Stimulated activated CD8-positive, alpha-beta memory T cell treated with anti-CD3 and anti-CD28 coated beads, Interleukin-12 subunit alpha, Interleukin-12 subunit beta, amount 100 ng/mL, for 1 hour (primary cell): ENCODE results near the gene GIPC2.
"Not testable (repeated sequence)": the region's sequence is repeated elsewhere in the genome, so short reads cannot be mapped to it uniquely, and the experiment has no call there.

Experiments used
- DNase-seq: peaks from one replicate; pipeline ENCODE4 v3.0.0-alpha.2; 2020; ENCODE audit warnings: low read depth

The GIPC2 gene

DNA sequence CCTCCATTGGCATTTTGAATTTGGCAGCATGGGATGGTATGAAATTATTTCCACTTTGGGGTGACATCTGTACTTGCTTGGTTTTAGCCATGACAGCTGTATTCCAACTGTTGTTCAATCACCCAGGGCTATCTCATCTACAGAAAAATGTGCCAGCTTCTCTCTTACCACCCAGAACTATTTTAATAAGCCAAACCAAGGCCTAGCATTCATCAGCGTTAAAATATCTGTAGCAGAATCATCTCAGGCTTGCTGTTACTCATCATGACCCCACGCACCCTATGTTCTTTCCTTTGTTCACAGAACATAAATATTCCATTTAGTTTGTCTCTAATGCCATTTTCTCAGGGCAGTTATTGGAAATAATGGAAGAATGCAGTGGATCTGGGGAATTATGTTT, 49.8 kb downstream of the GIPC2 start:
- no peak for DNase-seq

DNA sequence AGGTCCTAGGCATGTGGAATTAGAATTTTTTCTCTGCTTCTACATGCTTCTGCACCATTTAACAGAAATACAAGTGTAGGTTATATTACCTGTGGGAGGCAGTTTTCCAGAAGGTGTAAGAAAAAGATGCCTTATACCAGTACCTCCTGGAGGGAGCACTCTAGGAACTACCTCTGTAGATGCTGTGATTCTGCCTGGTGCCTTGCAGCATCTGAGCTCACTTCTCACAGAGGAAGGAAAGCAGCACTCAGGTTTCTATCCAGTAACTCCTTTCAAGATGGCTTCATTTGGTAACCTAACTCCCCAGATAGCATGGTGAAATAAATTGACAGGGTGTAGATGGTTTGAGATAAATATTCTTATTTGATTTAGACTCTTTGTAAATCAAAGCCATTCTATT, 50.3 kb downstream of the GIPC2 start:
- DNase-seq, result no peak

DNA sequence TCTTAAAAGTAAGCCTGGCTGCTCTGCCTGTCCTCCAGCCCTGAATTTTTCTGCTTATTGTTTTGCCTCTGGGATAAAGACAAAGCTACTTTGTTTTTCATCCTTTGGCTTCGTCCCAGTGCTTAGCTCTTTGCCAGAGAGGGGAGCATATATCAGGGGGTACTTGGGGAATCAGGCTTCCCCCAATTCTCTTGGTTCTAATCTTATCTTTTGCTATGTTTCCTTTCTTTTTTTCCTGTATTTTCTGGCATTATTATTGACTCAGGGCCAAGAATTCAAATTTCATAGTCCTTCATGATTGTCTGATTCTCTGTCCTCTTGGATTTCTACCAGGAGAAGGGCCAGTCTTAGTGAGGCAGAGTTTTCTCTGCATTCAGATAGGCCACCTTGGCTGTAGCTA, 51.2 kb downstream of the GIPC2 start:
- no peak for DNase-seq

DNA sequence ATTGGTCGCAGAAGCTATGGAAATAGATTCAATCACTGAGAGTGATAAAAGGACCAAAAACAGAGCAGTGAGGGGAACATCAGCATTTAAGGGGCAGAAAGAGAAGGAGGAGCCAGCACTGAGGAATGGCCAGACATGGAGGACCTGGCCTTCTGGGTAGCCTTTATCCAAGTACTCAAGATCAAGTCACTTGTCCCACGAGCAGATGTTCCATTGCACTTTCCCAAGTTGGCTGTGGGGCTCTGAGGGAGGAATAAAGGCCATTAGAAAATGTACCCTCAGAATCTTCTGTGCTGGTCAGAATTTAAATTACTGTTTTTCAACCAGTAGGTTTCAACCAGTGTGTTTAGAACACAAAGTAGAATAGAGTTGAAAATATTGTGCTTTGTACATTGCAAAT, 55.3 kb downstream of the GIPC2 start:
- no peak for DNase-seq

DNA sequence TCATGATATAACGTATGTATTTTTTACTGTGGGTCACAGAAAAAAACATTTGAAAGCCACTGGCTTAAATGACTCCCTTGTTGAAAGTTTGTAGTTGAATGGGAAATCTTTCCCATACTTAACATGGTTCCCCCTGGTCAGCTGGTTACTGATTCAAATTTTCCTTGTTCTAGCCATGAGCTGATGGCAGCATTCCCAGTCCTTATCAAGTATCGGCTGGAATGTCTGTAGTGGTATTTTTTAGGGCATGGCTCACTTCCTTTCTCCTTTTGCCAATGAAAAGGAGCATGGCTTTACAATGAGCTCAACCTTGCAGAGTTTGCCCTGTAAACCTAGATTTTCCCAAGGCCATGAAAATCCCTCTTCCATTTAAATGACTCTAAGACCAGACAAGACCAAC, 55.7 kb downstream of the GIPC2 start:
- DNase-seq, result no peak

DNA sequence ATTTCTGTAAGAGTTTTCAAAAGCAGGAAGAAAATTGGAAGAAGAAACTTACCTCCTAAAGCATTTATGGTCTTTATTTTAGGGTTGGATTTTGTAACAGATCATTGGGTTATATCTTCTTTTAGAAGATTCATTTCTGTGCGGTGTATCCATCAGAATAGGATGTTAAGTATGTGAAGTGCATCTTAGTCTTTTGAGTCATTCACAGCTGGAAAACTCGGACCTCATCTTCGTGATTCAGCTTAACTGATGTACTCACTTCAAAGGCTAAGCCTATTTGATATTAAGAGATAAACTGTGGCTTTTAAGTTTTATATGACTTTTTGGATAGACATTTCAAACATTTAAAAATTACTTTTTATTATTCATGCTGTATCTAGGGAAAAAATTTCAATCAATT, 56.3 kb downstream of the GIPC2 start:
- no peak for DNase-seq

DNA sequence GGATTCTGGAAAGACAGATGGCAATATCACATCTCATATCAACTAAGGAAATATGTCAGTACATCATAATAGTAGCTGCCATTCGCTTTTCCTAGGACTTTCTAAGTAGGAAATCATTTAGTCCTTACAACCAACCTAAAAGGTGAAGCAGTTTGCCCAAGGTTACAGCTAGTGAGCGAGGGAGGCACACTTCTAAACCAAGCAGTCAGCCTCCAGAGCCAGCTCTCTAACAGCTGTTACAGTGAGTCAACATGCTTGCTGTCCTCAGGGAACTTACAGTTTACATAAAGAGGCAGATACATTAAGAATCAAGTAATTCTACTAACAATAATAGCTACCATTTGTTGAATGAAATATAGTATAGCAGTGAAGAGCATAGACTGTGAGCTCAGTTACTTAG, 57.1 kb downstream of the GIPC2 start:
- no peak for DNase-seq

DNA sequence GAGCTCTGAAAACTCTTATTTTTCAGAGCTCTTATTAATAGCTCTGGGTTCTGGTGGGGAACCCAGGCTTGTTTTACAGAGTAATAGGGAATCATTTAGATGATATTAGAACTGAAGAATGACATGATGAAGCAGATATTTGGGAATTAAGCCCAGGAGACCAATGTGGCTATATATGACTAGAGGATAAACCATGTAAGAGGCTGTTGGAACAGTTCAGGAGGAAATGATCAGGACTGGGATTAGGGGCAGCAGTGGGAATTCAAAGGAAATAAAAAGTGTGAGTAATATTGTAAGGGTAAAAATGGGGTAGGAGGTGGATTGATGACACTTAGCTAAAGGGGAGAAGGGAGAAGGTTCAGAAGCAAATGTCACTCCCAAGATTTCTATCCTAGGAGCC, 58.6 kb downstream of the GIPC2 start:
- DNase-seq, result no peak

DNA sequence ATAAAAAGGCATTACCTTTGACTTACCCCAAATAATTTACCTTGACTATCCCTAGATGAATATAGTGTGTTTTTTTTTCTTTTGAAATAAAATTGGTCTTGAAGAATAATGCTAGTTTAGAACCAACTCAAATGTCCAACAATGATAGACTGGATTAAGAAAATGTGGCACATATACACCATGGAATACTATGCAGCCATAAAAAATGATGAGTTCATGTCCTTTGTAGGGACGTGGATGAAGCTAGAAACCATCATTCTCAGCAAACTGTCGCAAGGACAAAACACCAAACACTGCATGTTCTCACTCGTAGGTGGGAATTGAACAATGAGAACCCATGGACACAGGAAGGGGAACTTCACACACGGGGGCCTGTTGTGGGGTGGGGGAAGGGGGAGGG, 63.9 kb downstream of the GIPC2 start:
- not testable (repeated sequence) for DNase-seq

DNA sequence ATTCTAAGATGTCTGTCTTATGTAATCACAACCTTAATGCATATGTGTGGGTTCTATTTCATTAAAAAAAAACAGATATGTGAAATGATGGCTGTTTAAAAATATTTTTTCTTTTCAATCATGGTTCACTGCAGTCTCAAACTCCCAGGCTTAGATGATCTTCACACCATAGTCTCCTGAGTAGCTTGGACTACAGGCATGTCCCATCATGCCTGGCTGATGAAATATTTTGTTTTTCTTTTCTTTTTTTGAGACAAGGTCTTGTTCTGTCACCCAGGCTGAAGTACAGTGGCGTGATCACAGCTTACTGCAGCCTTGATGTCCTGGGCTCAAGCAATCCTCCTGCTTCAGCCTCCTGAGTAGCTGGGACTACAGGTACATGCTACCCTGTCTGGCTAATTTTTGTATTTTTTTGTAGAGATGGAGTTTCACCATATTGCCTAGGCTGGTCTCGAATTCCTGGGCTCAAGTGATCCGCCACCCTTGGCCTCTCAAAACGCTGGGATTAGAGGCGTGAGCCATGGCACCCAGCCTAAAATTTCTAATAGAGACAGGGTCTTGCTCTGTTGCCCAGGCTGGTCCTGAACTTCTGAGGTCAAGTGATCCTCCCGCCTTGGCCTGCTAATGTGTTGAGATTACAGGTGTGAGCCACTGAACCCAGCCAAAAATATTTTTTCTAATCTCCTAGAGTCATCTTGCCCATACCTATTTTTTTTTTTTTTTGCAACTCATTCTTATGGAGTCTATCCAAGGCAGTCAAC, 67.6 kb downstream of the GIPC2 start:
- no peak for DNase-seq

DNA sequence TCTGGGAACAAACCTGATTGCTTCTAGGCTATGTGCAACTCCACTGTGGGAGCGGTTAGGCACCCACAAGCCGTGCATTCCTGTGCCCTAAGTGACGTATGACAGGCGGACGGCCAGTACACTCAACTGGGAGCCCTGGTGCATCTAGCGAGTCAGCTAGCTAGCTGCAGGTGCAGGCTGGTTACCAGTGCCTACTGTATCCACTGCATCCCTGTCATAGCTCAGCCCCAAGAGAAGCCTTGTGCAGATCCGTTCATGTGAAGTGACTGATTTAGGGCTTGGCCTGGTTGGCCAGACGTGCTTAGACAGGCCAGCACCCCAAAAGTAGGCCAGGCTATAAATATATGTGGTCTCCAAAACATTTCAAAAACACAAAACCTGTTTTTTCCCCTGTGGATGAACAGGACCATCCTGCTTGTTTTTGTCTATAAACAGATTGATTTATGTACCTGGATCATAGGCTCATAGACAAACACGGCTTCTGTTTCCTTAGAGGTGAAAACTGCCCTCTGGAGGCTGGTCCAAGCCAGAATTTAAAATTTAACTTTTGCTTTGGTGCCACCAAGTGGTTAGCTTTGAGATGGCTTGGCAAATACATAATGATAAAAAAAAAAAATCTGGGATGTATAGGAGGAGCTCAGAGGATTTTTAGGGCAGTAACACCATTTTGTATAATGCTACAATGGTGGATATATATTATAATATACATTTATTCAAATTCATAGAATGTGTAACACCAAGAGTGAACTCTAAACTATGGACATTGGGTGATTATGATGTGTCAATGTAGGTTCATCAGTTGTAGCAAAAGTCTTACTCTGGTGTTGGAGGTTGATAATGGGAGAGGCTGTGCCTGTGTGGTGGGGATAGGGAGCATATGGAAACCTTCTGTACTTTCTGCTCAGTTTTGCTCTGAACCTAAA, 68.5 kb downstream of the GIPC2 start:
- DNase-seq, result peak; percentile 9

DNA sequence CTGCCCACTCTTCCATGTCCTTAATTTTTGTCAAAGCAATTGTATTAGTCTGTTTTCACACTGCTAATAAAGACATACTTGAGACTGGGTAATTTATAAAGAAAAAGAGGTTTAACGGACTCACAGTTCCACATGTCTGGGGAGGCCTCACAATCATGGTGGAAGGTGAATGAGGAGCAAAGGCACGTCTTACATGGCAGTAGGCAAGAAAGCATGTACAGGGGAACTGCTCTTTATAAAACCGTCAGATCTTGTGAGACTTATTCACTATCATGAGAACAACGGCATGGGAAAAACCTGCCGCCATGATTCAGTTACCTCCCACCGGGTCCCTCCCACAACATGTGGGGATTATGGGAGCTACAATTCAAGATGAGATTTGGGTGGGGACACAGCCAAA, 74.7 kb downstream of the GIPC2 start:
- DNase-seq, result not testable (repeated sequence)

DNA sequence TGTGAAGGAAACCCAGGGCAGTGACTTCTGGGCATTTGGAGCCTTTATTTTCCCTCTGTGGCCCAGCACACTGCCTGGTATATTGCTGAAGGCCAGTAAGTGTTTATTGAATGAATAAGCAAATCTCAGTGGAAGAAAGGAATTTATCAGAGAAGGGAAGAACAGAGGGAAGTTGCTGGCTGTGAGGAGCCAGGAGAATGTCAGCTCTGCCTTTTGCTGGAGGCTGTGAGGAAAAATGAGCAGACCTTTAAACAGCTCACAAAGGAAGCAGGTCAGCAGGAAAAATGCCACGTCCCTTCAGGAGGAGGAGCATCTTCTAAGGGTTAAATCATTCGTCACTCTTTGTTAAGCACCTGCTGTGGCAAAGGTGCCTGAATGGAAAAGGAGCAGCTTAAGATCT, 75.9 kb downstream of the GIPC2 start:
- no peak for DNase-seq

DNA sequence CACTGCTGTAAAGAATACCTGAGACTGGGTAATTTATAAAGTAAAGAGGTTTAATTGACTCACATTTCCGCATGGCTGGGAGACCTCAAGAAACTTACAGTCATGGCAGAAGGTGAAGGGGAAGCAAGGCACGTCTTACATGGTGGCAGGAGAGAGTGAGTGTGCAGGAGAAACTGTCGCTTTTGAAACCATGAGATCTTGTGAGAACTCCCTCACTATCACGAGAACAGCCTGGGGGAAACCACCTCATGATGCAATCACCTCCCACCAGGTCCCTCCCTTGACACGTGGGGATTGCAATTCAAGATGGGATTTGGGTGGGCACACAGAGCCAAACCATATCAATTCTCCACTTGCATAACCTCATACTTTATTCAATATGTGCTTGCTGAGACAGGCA, 76.6 kb downstream of the GIPC2 start:
- DNase-seq, result no peak

DNA sequence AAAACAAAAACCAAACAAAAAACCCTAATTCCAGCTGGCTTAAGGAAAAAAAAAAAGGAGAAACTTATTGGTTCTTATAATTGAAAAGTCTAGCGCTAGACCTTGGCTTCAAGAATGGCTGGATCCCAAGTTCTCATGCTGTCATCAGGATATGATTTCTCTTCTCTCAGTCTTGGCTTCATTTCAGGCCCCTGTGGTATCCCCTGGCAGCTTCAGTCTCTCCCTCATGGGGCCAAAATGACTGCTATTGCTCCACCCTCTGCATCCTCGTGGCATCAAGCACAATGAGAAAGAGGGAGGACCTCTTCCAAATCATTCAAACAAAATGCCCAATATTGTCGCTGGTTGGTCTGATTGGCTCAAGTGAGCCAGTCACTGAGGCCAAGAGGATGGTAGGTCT, 80.7 kb downstream of the GIPC2 start:
- DNase-seq, result no peak

DNA sequence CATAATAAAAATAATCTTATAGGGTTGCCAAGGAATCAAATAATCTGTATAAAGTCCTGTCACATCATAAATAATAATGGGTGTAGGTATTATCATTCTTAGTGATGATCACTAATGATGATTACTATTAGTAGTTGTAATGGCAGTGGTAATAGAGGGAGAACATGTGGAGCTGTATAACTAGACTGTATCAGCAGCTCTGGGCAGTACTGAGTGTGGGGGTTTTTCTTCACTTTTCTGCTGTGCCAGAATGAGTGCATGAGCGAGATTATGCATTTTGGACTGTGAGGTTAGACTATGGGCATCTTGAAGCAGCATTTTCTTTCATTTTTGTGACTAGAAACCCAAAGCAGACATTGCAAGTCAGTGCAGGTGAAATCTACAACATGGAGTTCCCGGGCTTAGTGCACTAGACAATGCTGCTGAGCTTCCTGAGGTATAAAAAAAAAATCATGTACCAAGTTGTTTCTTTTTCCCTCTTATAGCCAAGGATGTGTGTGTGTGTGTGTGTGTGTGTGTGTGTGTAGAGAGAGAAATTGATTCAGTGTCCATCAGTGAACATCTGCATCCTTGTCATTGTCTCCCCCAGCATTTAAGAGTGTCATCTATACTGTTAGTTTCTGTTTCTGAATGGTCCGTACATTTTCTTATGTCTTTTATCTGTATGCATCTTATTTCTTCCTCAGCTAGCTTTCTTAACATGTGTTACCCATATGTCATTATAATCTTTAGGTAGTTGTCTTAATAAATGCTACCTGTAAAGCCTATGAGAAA, 86.6 kb downstream of the GIPC2 start:
- no peak for DNase-seq

DNA sequence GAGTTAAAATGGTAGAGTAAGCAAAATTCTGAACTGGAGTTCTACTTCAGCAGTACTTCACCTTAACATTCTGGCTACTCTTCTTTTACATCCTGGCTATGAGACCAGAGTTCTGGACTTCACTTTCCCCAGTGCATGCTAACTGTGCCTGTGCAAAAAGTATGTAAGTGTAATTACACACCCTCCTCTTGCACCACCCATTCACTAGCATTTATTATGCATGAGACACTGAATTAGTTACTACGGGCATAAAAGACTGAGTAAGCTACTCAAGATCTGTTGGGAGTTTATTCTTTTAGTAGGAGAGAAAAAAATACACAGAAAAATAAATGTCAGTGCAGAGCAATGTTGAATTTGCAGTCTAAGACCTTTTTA, 87.2 kb downstream of the GIPC2 start:
- no peak for DNase-seq

DNA sequence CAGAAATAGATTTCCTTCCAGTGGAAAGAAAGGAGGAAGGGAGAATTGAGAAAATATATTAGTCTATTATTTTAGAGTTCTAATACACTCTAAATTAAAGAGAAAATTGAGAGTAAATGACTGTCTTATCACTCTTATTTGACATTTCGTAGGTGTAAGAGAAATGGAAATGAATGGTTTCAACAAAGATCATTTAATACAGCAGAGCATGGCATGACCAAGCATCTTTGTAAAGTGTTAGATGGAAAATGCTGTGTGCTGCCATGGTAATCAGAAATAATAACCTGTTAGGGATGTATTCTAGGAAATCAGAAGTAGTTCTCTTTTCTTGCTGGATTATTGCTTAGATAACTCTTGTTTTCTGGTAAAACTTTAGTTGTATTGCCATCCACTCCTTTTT, 90.9 kb downstream of the GIPC2 start:
- no peak for DNase-seq

DNA sequence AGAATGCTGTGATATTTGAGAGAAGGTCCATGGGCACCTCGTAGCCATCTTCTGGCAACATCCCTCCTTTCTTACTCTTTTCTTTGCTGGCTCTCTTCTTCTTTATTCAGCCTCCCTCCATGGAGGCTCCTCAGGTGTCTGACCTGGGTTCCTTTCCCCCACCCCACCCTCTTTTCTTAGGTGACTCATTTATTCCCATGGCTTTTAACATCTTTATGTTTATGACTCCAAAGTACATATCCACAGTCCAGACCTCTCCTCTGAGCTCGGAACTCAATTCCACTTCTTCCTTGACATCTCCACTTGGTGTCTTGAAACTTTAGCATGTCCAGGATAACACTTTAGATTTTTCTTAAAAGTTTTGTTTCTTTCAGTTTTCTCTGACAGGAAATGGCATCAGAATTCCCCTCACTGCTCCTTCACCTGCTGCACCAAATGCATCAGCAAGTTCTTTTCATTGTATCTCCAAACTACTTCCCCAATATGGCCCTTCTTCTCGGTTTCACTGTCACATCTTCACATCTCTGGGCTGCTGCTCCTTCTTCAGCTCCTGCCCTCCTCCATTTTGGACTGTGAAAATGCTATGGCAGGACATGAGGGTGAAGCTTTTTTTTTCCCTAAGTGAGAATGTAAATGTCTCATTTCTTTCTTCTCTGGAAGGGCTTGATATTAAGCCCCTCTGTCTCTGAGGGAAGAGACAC, 95.9 kb downstream of the GIPC2 start:
- DNase-seq, result no peak

DNA sequence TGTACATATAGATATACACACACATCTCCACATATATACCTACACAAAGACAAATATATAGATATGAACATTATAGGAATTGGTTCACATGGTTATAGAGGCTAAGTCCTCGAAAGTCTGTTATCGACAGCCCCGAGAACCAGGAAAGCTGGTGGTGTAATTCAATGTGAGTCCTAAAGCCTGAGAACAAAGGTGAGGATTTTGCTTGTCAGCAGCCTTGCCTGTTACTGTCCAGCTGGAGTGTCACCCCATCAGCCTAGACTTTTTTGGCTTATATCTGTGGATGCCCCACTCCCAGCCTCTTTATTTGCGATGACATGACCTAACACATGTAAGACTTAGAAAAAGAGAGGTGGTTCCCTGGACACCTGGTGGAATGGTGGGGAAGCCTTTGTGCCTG, 97.0 kb downstream of the GIPC2 start:
- DNase-seq, result no peak

DNA sequence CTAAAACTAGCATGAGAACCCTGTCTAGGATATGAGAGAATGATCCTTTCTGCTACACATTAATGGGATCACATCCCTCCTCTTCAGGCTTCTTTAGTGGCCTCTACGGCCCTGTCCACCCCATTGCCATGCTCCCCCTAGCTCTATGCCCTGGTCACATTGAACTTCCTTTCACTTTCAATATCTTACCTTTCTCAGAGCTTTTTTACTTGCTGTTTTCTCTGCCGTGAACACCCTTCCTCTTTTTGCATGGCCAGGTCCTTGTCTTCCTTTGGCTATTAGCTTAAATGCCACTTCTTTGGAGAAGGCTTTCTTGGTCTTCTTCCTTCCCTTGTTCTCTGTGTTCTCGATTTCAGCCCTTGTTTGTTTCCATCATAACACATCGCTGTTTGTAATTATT, 97.4 kb downstream of the GIPC2 start:
- DNase-seq, result no peak

DNA sequence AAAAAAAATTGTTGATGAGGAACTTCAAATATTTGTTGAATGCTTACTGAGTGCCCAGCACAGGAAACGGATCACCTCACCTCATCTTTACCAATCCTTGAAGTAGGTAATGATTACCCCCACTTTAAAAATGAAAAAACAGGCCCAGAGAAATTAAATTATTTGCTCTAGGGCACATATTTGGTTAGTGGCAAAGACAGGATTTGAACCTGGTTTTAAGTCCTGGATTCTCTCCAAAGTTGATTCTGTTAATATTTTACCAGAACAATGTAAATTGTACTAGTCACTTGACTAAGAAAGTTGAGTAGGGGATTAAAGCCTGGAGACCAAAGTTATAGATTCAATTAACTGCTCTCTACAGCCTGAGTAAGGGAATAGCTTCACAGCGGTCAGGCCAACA, 97.9 kb downstream of the GIPC2 start:
- DNase-seq, result no peak
